Small intestine (tissue), 7 donors: ENCODE results near the gene ITPR2. TPM values are rescaled to one million over a fixed set of nuclear protein-coding genes. Genes with fewer than 3 reads are reported as not detected.

Source experiments
- DNase-seq, 2 donors: peaks; one replicate each; pipeline versions ENCODE4 v3.0.0 to v3.0.0-alpha.2; 2013
- FAIRE-seq: peaks from 2 replicates; lab custom pipeline; 2012; peaks lifted over from hg19 to GRCh38; lab: Jason Lieb, UNC
- H3K27ac ChIP-seq, 3 donors: one replicate each; pipeline ENCODE4 v1.5.1; 2013; ENCODE audit warnings: low read length in 2 of 3, mild to moderate bottlenecking in 2 of 3, control low read depth in 1 of 3, inconsistent platforms in 1 of 3, low read depth in 1 of 3, moderate library complexity in 1 of 3
- H3K27me3 ChIP-seq, 3 donors: one replicate each; pipeline ENCODE4 v1.6.1; 2013; ENCODE audit warnings: low read length in 3 of 3, inconsistent platforms in 1 of 3; ENCODE audit not compliant: control insufficient read depth in 3 of 3, insufficient read depth in 3 of 3
- H3K36me3 ChIP-seq, 3 donors: one replicate each; pipeline ENCODE4 v1.6.1; 2013; ENCODE audit warnings: low read length in 3 of 3, inconsistent platforms in 1 of 3, low read depth in 1 of 3, mild to moderate bottlenecking in 1 of 3, moderate library complexity in 1 of 3; ENCODE audit not compliant: control insufficient read depth in 3 of 3, insufficient read depth in 2 of 3
- H3K4me1 ChIP-seq, 3 donors: one replicate each; pipeline ENCODE4 v1.6.1; 2013; ENCODE audit warnings: low read length in 2 of 3, inconsistent platforms in 1 of 3, low read depth in 1 of 3, mild to moderate bottlenecking in 1 of 3, moderate library complexity in 1 of 3; ENCODE audit not compliant: control insufficient read depth in 3 of 3, insufficient read depth in 2 of 3
- H3K4me3 ChIP-seq, 3 donors: one replicate each; pipeline ENCODE4 v1.5.1; 2013; ENCODE audit warnings: low read length in 3 of 3, control low read depth in 1 of 3, inconsistent platforms in 1 of 3, low read depth in 1 of 3, mild to moderate bottlenecking in 1 of 3, moderate library complexity in 1 of 3
- H3K9me3 ChIP-seq, 2 donors: one replicate each; pipeline ENCODE4 v1.6.1; 2013; ENCODE audit warnings: low read depth in 1 of 2, low read length in 1 of 2; ENCODE audit not compliant: control insufficient read depth in 2 of 2, insufficient read depth in 1 of 2
- WGBS, 3 donors: extraction: QIAGEN DNeasy Blood & Tissue Kit; methylation state at CpG; one replicate each; pipeline ENCODE4 v1.1.7; 2013; 5-methylcytosine and 5-hydroxymethylcytosine counted together
- polyA plus RNA-seq, 4 donors: library from polyadenylated mRNA; stranded (reverse) in 3 of 4; unstranded in 1 of 4; fragments of 200-250 nt in 3 of 4; fragments of 120-200 nt in 1 of 4; gene quantifications; one replicate each; pipeline versions ENCODE4 v1.2.1 to v1.2.3, GENCODE V29; 2013
- donor health status: healthy with polysubstance abuse.
- donor health status: control.
- donor health status: control.
- donor health status: Bipolar disorder and iron deficiency.
- donor health status: healthy.

ITPR2 gene
- polyA plus RNA-seq, 4 donors: 2.2 to 9.2 (median 4.4) TPM

GRCh38 chr12:26748741-26749431, 84.1 kb downstream of the ITPR2 start:
- peak; percentile 55 for FAIRE-seq

DNA sequence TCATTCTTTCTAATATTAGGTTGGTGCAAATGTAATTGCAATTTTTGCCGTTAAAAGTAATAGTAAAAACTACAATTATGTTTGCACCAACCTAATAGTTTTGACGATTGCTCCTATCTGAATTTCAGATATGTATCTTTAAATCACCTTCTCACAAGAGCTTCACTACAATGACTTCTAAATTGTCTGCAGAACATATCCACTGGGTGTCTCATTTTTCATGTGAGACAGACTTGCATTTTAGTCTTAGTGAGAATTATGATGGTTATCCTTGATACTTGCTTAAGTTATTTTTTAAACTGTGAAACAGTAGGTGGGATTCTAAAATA, 84.6 kb downstream of the ITPR2 start:
- no peaks in the 10 kb centered on the region for H3K9me3 ChIP-seq
- no peak for FAIRE-seq
- no peaks in the 10 kb centered on the region for H3K36me3 ChIP-seq
- H3K27me3 ChIP-seq: no peaks in the 10 kb centered on the region
- no peak overlapping the region for H3K4me3 ChIP-seq
- H3K27ac ChIP-seq: no peak overlapping the region
- DNase-seq: no peak
- H3K4me1 ChIP-seq: peaks cover 2 to 4% (median 3%) of the 10 kb centered on the region in 3 donors
- WGBS, 3 donors: 69 to 88% (median 81%) methylated on average over 2 of the region's 2 CpGs

More at GRCh38 chr12:26748741-26749431, 84.1 kb downstream of the ITPR2 start:
- Histone ChIP-seq H3K4me1 (peaks cover 2 to 4% (median 3%) of the 10 kb centered on the region in 3 donors), H3K27ac (no peak overlapping the region), H3K9me3 (no peaks in the 10 kb centered on the region), H3K4me3 (no peak overlapping the region), H3K36me3 (no peaks in the 10 kb centered on the region), H3K27me3 (no peaks in the 10 kb centered on the region)
- peak; percentile 24 to 69 for DNase-seq
- WGBS, 3 donors: 37 to 58% (median 47%) methylated on average over 4 of the region's 4 CpGs

GRCh38 chr12:26746121-26746714, 86.8 kb downstream of the ITPR2 start:
- Histone ChIP-seq H3K9me3 (no peaks in the 10 kb centered on the region), H3K27ac (no peak overlapping the region), H3K27me3 (no peaks in the 10 kb centered on the region), H3K36me3 (no peaks in the 10 kb centered on the region), H3K4me1 (peaks cover 2 to 4% (median 3%) of the 10 kb centered on the region in 3 donors), H3K4me3 (no peak overlapping the region)
- DNase-seq (no peak), FAIRE-seq (no peak)
- whole genome bisulfite sequencing, 3 donors: 70 to 90% (median 82%) methylated on average over 4 of the region's 4 CpGs

DNA sequence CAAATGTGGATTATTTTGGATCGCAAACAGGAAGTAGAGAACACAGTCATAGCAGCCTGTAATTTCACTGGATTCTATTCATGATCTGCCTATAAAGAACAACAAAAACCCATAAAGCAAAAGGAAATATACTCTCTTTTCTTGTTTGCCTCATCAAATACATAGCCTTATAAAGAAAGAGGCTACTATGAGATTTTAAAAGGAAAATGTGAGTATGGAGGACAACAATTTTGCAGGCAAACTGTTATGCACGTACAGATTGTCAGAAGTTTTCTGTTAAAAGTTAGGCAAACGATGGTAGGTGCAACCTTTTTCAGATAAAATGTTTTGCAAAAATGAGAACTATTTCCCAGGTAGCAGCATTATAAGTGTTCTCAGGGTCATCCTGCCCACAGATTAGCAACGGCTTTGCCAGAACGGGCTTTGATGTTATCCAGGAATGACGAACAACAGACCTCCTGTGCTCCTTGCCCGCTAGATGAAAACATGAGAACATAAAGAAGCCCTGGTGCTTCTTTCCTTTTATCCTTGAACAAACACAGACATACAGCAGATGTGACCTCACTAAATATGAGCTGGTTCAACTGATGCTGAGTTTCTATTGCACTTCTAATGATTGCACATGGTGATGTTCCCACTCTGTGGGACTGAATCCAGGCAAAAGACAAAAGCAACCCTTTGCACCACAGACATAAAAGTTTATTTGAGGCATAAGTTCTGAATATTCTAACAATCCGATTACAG, 88.1 kb downstream of the ITPR2 start:
- Histone ChIP-seq H3K4me3 (no peak overlapping the region), H3K9me3 (no peaks in the 10 kb centered on the region), H3K27ac (no peak overlapping the region), H3K36me3 (peaks cover 0 to 2% (median 0%) of the 10 kb centered on the region in 3 donors), H3K27me3 (no peaks in the 10 kb centered on the region), H3K4me1 (peaks cover 0 to 4% (median 0%) of the 10 kb centered on the region in 3 donors)
- DNase-seq: no peak
- 70 to 84% (median 77%) methylated on average over 8 of the region's 8 CpGs for WGBS, 3 donors
- no peak for FAIRE-seq

GRCh38 chr12:26744042-26744626, 88.9 kb downstream of the ITPR2 start:
- DNase-seq: peak in 1 of 2 donors; percentile 27
- no peak overlapping the region for H3K4me3 ChIP-seq
- H3K27me3 ChIP-seq: no peaks in the 10 kb centered on the region
- FAIRE-seq: no peak
- H3K9me3 ChIP-seq: no peaks in the 10 kb centered on the region
- peaks cover 0 to 4% (median 0%) of the 10 kb centered on the region in 3 donors for H3K4me1 ChIP-seq
- H3K27ac ChIP-seq: no peak overlapping the region
- 76 to 93% (median 89%) methylated on average over 5 of the region's 5 CpGs for WGBS, 3 donors
- peaks cover 0 to 2% (median 0%) of the 10 kb centered on the region in 3 donors for H3K36me3 ChIP-seq

DNA sequence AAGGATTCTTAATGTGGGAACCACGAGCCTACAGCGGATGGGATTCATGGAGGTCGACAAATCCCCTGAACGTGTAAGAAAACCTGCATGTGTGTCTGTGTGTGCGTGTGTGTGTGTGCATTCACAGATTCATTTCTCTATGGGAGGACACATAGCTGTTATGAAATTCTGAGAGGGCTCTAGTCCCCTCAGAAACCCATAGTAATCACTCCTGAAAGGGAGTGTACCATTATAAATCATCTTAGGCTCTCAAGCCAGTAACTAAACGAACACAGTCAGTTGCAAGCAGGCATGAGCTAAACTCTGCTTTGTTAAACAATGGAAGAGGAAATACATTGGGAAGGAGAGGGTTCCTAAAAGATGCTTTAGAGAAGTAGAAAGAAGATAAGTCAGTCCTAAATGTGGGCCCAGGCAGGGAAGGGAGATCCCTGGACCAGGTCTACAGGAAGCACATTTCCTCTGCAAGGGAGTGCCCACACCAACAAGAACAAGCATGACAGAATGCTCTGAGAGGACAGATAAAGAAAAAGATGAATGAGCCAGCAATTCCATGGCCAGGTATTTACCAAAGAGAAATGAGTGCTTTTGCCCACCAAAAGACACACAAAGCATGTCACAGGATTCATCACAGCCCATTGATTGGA, 91.3 kb downstream of the ITPR2 start:
- Histone ChIP-seq H3K9me3 (no peaks in the 10 kb centered on the region), H3K4me3 (no peak overlapping the region), H3K36me3 (peaks cover 0 to 2% (median 0%) of the 10 kb centered on the region in 3 donors), H3K4me1 (peaks cover 0 to 4% (median 0%) of the 10 kb centered on the region in 3 donors), H3K27me3 (no peaks in the 10 kb centered on the region), H3K27ac (no peak overlapping the region)
- 81 to 91% (median 90%) methylated on average over 6 of the region's 6 CpGs for WGBS, 3 donors
- no peak for DNase-seq
- FAIRE-seq: no peak

DNA sequence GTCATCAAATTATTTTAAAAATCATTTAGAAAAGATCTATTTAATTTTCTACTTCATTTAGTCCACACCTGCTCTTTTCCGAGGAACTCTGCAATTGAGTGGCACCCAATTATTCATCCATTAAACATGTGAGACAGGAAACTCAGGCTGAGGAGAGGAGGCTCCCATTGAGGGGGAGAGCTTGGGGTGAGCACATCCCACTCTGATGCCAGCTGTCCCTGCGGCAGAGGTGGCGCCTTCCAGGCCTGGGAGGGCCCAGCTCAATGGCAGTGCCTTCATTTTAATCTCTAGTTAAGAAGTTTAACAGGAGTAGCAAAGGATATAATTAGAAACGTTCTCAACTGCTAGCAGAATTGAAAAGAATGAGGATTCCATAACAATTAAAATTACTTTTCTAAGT, 92.0 kb downstream of the ITPR2 start:
- peaks cover 0 to 4% (median 3%) of the 10 kb centered on the region in 3 donors for H3K4me1 ChIP-seq
- DNase-seq (no peak), FAIRE-seq (no peak)
- no peaks in the 10 kb centered on the region for H3K27me3 ChIP-seq
- no peaks in the 10 kb centered on the region for H3K9me3 ChIP-seq
- no peak overlapping the region for H3K27ac ChIP-seq
- peaks cover 0 to 2% (median 0%) of the 10 kb centered on the region in 3 donors for H3K36me3 ChIP-seq
- WGBS, 3 donors: 81 to 90% (median 81%) methylated on average over 4 of the region's 4 CpGs
- H3K4me3 ChIP-seq: no peak overlapping the region

DNA sequence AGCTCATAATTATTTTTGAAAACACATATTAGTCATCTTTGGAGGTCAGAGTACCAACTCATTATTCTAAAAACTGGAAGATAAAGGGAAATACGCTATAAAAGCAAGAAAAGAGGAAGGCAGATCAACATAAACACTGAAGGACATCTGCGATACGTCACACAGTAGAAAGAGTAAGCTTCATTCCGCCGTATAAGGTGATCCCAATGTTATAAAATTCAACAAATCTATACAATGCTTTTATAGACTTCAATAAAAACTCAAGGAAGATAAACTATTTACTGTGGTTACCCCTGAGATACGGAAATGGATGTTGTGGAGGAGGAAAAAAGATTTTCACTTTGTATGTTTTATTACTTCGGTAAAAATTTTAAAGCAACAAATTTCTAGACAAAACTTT, 92.6 kb downstream of the ITPR2 start:
- 85 to 97% (median 96%) methylated on average over 7 of the region's 7 CpGs for WGBS, 3 donors
- no peaks in the 10 kb centered on the region for H3K9me3 ChIP-seq

More for the DNA sequence above, 92.6 kb downstream of the ITPR2 start:
- no peak for DNase-seq
- Histone ChIP-seq H3K27me3 (no peaks in the 10 kb centered on the region), H3K4me1 (peaks cover 0 to 4% (median 3%) of the 10 kb centered on the region in 3 donors), H3K4me3 (no peak overlapping the region), H3K27ac (no peak overlapping the region), H3K36me3 (peaks cover 0 to 2% (median 0%) of the 10 kb centered on the region in 3 donors)
- FAIRE-seq: no peak
